ENCODE data around the gene CALHM6.

Gene CALHM6

DNA sequence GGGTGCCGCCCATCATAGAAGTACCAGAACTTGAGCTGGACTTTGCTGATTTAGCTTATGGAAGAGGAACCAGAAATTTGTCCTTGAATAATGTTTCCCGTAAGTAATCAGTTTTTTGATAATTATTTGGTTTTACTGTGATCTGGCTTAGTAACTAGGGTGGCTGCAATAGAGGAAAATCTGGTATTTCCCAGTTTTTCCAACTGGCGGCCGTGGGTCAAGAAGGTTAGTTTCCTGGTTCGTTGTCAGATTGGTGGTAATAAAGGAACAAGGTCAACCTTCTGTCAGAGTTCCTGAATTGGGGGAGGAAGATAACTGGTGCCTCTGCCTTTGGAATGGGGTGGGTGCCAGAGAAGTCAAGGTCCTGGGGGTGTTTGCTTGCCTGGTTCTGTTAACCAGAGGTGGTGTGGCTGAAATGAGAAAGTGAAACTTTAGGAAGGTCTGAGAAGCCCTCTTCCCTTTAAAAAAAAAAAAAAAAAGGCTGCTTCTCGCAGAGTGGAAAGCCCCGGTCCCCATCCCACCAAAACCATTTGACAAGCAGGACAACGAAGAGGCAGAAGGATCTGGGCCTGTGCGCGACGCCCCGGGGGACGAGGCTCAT, at the start of gene CALHM6:
Gene CALHM6, plus strand, starts transcription at position 45 of the 601 bp plus-strand sequence. Its CDS starts 555 bp downstream, at position 600.
- TF ChIP-seq, protein P1, sequence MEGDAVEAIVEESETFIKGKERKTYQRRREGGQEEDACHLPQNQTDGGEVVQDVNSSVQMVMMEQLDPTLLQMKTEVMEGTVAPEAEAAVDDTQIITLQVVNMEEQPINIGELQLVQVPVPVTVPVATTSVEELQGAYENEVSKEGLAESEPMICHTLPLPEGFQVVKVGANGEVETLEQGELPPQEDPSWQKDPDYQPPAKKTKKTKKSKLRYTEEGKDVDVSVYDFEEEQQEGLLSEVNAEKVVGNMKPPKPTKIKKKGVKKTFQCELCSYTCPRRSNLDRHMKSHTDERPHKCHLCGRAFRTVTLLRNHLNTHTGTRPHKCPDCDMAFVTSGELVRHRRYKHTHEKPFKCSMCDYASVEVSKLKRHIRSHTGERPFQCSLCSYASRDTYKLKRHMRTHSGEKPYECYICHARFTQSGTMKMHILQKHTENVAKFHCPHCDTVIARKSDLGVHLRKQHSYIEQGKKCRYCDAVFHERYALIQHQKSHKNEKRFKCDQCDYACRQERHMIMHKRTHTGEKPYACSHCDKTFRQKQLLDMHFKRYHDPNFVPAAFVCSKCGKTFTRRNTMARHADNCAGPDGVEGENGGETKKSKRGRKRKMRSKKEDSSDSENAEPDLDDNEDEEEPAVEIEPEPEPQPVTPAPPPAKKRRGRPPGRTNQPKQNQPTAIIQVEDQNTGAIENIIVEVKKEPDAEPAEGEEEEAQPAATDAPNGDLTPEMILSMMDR (IDR thresholded peaks at IDR 0.05; ENCODE audit: insufficient read depth, low read length, poor library complexity, severe bottlenecking) = no peak
- no peak for TF ChIP-seq EZH2phosphoT487 (conservative IDR thresholded peaks at IDR 0.05; ENCODE audit: low read length)
- Histone ChIP-seq H3K79me2 (ENCODE audit: insufficient read depth, low read length) (no peaks in the 10 kb centered on the region), H3K9ac (ENCODE audit: low read length) (no peak within 1 kb of the TSS), H3K4me3 (ENCODE audit: insufficient read depth, low read length, poor library complexity, severe bottlenecking) (no peak within 1 kb of the TSS), H3F3A (ENCODE audit: insufficient read depth) (no peaks in the 10 kb centered on the region), H2AFZ (ENCODE audit: low read depth, low read length, severe bottlenecking) (no peak within 1 kb of the TSS), H3K9me3 (ENCODE audit: insufficient read depth, low read length) (no peaks in the 10 kb centered on the region), H3K27me3 (ENCODE audit: low read length) (no peaks in the 10 kb centered on the region), H4K20me1 (ENCODE audit: low read depth, low read length) (no peaks in the 10 kb centered on the region), H3K9me2 (replicated peaks; ENCODE audit: insufficient read depth, low read length) (no peaks in the 10 kb centered on the region), H3K36me3 (ENCODE audit: low read length) (no peaks in the 10 kb centered on the region), H3K4me2 (ENCODE audit: low read depth, low read length, poor library complexity, severe bottlenecking) (no peak within 1 kb of the TSS), H3K27ac (ENCODE audit: low read depth, low read length) (no peak within 1 kb of the TSS)

DNA sequence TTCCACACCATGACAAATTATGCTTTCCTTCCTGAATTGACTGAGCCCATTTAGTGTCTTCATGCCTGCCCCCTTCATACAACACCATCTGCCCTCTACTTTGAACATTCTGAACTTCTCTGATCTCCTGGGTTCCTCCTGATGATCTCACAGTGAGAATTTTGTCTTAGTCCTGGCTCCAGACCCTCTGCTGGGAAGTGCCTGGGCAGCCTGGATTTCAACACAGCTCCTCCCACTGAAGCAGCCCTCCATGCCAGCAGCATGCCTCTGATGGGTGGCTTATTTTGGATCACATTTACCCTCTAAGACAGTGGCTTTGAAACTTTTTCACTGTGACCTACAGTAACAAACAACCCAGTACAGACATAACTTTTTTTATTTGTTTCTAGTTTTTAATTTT, 48.9 kb upstream of the CALHM6 start:
- no peaks in the 10 kb centered on the region for H3K79me2 ChIP-seq (ENCODE audit: insufficient read depth, low read length)

DNA sequence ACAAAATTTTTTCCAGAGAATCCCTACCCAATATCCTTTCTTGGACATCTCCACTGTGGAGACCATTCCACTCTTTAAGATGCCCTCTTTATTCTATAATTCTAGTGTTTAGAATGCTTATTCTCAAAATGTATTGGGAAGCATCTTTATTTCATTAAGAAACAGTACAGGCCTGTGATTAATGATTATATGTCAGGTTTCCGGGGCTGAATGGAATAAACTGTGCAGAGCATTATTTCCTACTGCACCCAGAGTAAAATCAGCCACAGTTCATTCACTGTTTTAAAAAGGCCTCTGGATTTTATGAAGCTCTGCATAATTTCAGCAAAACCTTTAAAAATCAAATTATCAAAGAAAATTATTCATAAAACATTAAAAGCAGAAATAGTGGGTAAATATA, 47.8 kb upstream of the CALHM6 start:
- Histone ChIP-seq H3K9me3 (ENCODE audit: insufficient read depth, low read length) (no peaks in the 10 kb centered on the region), H4K20me1 (ENCODE audit: low read depth, low read length) (no peaks in the 10 kb centered on the region), H3K4me3 (ENCODE audit: insufficient read depth, low read length, poor library complexity, severe bottlenecking) (no peak overlapping the region), H2AFZ (ENCODE audit: low read depth, low read length, severe bottlenecking) (no peak overlapping the region), H3K4me2 (ENCODE audit: low read depth, low read length, poor library complexity, severe bottlenecking) (no peak overlapping the region), H3K79me2 (ENCODE audit: insufficient read depth, low read length) (no peaks in the 10 kb centered on the region), H3K9ac (ENCODE audit: low read length) (no peak overlapping the region), H3K9me2 (replicated peaks; ENCODE audit: insufficient read depth, low read length) (no peaks in the 10 kb centered on the region), H3K36me3 (ENCODE audit: low read length) (no peaks in the 10 kb centered on the region), H3K27me3 (ENCODE audit: low read length) (no peaks in the 10 kb centered on the region), H3K27ac (ENCODE audit: low read depth, low read length) (no peak overlapping the region), H3F3A (ENCODE audit: insufficient read depth) (no peaks in the 10 kb centered on the region)
- TF ChIP-seq, protein P1 (IDR thresholded peaks at IDR 0.05; ENCODE audit: insufficient read depth, low read length, poor library complexity, severe bottlenecking) = no peak
- no peak for TF ChIP-seq EZH2phosphoT487 (conservative IDR thresholded peaks at IDR 0.05; ENCODE audit: low read length)

More for the DNA sequence above, 48.9 kb upstream of the CALHM6 start:
- Histone ChIP-seq H2AFZ (ENCODE audit: low read depth, low read length, severe bottlenecking) (no peak overlapping the region), H3F3A (ENCODE audit: insufficient read depth) (no peaks in the 10 kb centered on the region), H3K27me3 (ENCODE audit: low read length) (no peaks in the 10 kb centered on the region), H3K9ac (ENCODE audit: low read length) (no peak overlapping the region), H3K27ac (ENCODE audit: low read depth, low read length) (no peak overlapping the region), H3K9me3 (ENCODE audit: insufficient read depth, low read length) (no peaks in the 10 kb centered on the region), H3K4me3 (ENCODE audit: insufficient read depth, low read length, poor library complexity, severe bottlenecking) (no peak overlapping the region), H3K36me3 (ENCODE audit: low read length) (no peaks in the 10 kb centered on the region), H3K4me2 (ENCODE audit: low read depth, low read length, poor library complexity, severe bottlenecking) (no peak overlapping the region), H4K20me1 (ENCODE audit: low read depth, low read length) (no peaks in the 10 kb centered on the region), H3K9me2 (replicated peaks; ENCODE audit: insufficient read depth, low read length) (no peaks in the 10 kb centered on the region)
- TF ChIP-seq, protein P1 (IDR thresholded peaks at IDR 0.05; ENCODE audit: insufficient read depth, low read length, poor library complexity, severe bottlenecking) = no peak
- TF ChIP-seq EZH2phosphoT487 (conservative IDR thresholded peaks at IDR 0.05; ENCODE audit: low read length) = no peak
